Suprapubic skin (tissue), 4 donors: Measurements from ENCODE around the gene CYP27A1.

Experiments used
- CTCF ChIP-seq, 2 donors: fragments of 200-600 bp in 1 of 2; fragments of 450-650 bp in 1 of 2; sonication (generic) in 1 of 2; IDR thresholded peaks; one replicate each; pipeline ENCODE4 v1.5.1; 2016 to 2019; ENCODE audit warnings: antibody characterized with exemption in 2 of 2, mild to moderate bottlenecking in 1 of 2, moderate library complexity in 1 of 2
- POLR2A ChIP-seq, 2 donors: fragments of 450-650 bp; IDR thresholded peaks; one replicate each; pipeline ENCODE4 v1.6.1; 2017; ENCODE audit warnings: antibody characterized with exemption in 2 of 2, mild to moderate bottlenecking in 2 of 2, moderate library complexity in 2 of 2
- POLR2AphosphoS5 ChIP-seq, 3 donors: sonication (generic); formaldehyde crosslinking; IDR thresholded peaks; one replicate each; pipeline ENCODE4 v1.6.1; 2017; ENCODE audit warnings: antibody characterized with exemption in 3 of 3

DNA sequence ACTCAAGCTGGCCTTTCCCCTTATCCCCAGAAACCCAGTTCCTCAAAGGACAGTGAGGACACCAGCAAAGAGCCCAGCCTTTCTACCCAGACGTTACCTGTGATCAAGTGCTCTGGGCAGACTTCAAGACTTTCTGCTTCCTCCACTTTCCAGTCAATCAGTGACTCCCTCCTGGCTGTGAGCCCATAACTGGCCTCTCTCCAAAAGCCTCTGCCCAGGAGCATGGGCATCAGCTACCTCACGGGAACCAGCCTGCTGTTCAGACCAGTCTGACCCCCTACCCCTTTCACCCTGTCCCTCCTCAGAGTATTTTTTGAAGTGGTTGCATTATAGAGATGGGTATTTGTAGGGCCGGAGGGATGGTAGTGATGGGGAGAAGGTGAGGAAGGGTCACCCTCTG lies 27.7 kb upstream of the CYP27A1 start:
- TF ChIP-seq CTCF (IDR thresholded peaks at IDR 0.05) (no peak), POLR2AphosphoS5 (IDR thresholded peaks at IDR 0.05) (no peak), POLR2A (IDR thresholded peaks at IDR 0.05) (no peak)
